Gastrocnemius medialis (tissue), 4 donors: ENCODE results near the gene PLEKHA5.

ENCODE experiments used
- CTCF ChIP-seq, 5 experiments: fragments of 450-650 bp in 3 of 5; fragments of 200-600 bp in 2 of 5; sonication (generic) in 2 of 5; IDR thresholded peaks in 4 of 5; conservative IDR thresholded peaks in 1 of 5; 1 replicate in 4 of 5; 2 replicates in 1 of 5; pipeline ENCODE4 v1.5.1; 2016 to 2019; ENCODE audit warnings: antibody characterized with exemption in 5 of 5, mild to moderate bottlenecking in 3 of 5, moderate library complexity in 3 of 5
- POLR2A ChIP-seq, 2 donors: fragments of 450-650 bp; IDR thresholded peaks; one replicate each; pipeline ENCODE4 v1.6.1; 2017; ENCODE audit warnings: antibody characterized with exemption in 2 of 2, mild to moderate bottlenecking in 2 of 2, moderate library complexity in 2 of 2

- no peak for TF ChIP-seq CTCF (IDR thresholded peaks at IDR 0.05 in 4 of 5, conservative IDR thresholded peaks at IDR 0.05 in 1 of 5)
- no peak for TF ChIP-seq POLR2A (IDR thresholded peaks at IDR 0.05)
Measured at GRCh38 chr12:19238540-19238939, 109.0 kb downstream of the PLEKHA5 start.
